ENCODE results near the gene BICD1.

GRCh38 chr12:32334371-32334777 is 227.7 kb downstream of the BICD1 start:
- TF ChIP-seq CTCF (conservative IDR thresholded peaks at IDR 0.05; ENCODE audit: low read depth, low read length) = no peak
- TF ChIP-seq EZH2phosphoT487 (IDR thresholded peaks at IDR 0.05; ENCODE audit: borderline replicate concordance, low read length) = no peak
